Stimulated activated CD8-positive, alpha-beta memory T cell treated with anti-CD3 and anti-CD28 coated beads, Interleukin-15, amount 100 ng/mL, for 24 hours (primary cell): ENCODE data around the gene GRIN2C.

Source experiments
- DNase-seq: peaks from one replicate; pipeline ENCODE4 v3.0.0-alpha.2; 2020; ENCODE audit warnings: low read depth

GRIN2C gene

GRCh38 chr17:74821655-74822334 is 37.9 kb downstream of the GRIN2C start:
- DNase-seq, result no peak

DNA sequence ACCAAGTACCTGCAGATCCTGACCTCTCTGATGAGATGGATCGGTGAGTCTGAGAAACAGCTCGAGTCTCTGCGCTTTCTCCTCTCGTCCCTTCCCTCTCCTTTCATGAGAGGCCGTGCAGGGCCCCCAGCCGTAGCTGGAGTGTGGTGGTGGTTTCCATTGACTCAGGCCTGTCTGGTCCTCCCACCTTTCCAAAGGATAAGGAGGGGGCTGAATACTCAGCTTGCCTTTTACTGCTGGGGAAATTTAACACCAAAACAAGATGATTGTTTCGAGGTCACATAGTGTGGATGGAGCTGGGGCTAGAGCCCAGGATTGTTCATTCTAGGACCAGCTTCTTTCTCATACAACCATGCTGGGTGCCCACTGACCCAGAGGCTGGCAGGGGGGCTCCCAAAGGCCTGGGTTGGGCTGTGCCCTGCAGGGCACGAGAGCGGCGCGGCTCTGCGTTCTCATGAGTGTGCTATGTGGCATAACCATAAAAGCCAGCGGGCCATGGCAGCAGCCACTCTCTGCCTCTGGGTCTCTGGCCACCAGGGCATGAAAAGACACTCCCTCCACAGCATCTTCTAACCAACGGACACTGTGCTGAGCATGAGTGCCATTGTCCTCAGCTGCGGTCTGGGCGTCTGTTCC is 39.8 kb downstream of the GRIN2C start:
- no peak for DNase-seq

- no peak for DNase-seq
Measured at GRCh38 chr17:74818291-74818938, 41.3 kb downstream of the GRIN2C start.

DNA sequence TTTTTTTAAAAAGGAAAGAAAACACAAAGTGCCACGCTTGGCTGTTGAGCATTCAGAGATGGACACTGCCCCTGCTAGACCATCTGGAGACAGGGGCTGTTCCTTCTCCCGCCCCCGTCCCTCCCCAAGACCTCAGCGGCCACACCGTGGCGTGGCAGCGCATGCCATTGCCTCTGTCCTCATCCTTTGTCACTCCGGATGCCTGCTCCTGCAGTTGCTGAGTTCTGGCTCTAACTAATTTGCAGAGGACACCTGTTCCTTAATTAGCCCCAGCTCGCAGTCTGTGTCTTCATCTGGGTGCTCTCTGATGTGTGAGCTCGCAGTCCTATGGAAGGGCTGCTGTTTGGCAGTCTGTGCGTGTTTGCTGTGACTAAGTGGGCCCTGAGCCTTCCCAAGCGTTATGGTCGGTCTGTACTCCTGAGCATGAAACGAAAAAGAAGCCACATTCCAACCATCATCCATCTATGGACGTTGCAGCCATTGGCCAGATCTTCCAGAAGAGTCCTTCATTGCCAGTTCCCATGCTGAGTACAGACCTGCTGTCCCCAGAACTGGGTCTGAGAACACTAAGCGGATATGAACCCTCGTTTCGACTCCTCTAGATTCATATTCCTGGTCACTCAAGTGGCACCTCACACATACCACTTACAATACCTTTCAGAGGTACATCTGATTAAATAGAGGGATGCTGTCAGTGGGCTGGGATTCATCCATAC is 42.6 kb downstream of the GRIN2C start:
- no peak for DNase-seq

- no peak for DNase-seq
Measured at GRCh38 chr17:74815550-74816370, 43.9 kb downstream of the GRIN2C start.

DNA sequence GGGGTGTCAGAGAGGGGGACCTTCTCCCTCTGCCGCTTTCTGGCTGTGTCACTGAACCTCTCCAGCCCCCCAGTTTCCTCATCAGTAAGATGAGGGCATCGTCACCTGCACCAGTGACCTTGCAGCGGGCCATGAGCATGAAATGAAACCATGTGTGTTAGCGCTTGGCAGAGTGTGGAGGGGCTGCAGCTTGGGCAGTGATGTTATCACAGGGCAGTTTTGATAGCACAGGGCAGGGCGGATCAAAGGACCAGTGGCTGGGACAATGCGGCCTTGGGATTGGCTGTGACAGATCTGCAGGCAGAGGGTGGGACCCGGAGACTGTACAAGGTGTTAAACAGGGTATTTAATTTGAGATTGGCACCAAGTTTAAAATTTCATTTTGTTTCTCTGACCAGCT is 44.6 kb downstream of the GRIN2C start:
- DNase-seq, result no peak

DNA sequence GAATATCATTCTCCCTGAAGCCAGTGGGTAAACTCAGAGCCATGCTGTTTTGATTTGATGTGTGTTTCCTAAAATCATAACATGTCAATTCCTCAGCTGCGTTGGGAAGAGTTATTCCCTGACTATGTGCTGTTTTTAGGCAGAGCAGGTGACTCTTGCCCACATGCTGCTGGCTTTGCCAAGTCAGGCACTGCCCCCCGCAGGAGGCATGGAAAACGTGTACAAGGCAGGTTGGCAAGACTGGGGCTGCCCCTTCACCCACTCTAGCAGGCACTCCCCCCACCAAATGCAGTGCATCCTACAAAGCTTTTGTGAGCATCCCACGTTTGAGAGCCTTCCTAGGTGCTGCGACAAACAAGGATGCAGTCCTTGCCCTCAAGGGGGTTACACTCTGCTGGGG is 45.2 kb downstream of the GRIN2C start:
- DNase-seq, result no peak

- no peak for DNase-seq
Measured at GRCh38 chr17:74812109-74813009, 47.3 kb downstream of the GRIN2C start.

- no peak for DNase-seq
Measured at GRCh38 chr17:74810699-74811485, 48.8 kb downstream of the GRIN2C start.

DNA sequence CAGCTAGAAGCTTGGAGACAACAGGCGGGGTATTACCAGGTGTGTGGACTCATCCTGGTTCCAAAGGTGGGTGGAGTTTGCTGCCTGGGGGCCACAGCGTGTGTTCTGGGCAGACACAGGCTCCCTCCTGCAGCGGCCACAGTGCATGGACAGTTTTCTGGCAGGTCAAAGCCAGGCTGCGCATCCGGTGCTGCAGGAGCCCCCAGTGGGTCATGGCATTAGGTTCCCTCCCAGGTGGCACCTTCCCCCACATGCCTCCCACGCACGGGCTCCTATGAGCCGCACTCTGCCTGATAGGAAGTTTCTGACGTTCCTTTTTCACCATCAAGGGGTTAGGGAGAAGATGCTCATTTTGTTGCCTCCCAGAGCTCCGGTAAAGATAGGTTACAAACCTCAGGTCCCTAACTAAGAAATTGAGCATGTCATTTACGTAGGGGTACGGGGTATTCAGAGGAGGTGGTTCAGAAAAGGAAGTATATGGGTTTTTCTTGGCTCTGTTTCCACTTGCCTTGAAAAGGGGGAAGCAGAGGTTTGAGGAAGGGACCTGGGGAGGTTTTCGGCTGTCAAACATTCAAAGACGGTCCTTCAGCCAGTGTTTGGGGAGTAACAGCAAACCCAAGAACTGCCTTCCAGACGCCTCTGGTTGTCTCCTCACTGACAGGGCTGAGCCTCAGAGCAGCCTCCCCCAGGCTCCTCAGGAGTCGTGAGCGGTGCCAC is 50.8 kb downstream of the GRIN2C start:
- no peak for DNase-seq

DNA sequence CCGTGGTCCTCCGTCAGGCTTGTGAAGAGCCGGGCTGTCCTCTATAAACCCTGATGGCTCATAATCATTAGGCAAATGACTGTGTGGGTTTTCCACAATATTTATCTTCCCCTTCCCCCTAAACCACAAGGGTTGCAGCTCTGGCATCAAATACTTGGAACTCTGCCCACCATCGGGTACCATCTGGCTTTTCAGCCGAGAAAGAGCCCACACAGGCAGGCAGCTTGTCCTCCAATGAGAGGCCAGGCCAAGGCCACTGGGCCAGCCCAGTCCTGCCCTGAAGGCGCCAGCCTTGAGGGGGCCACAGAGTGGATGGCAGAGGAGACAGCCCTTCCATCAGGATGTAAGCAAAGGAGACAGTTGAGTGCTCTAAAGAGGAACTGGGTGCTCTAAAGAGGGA is 51.8 kb downstream of the GRIN2C start:
- DNase-seq, result no peak

- DNase-seq, result no peak
Measured at GRCh38 chr17:74807441-74807840, 52.2 kb downstream of the GRIN2C start.

DNA sequence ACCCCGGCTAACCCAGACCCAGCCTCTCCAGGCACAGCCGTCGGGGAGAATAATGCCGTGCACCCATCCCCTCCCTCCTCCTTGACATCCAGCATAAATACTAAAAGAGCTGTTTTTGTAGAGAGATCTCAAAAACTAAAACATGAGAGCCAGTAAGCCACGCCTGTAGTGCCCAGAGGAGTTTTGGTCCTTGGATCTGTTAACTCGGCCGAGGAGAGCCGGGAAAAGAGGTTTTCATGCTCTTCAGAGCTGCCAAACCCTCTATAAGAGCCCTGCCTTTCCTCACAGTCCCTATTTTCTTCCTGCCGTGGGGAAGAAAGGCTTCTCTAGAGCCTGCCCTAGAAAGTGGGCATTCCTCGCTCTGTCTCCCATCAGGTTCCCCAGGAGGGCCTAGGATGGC is 53.4 kb downstream of the GRIN2C start:
- DNase-seq, result no peak

DNA sequence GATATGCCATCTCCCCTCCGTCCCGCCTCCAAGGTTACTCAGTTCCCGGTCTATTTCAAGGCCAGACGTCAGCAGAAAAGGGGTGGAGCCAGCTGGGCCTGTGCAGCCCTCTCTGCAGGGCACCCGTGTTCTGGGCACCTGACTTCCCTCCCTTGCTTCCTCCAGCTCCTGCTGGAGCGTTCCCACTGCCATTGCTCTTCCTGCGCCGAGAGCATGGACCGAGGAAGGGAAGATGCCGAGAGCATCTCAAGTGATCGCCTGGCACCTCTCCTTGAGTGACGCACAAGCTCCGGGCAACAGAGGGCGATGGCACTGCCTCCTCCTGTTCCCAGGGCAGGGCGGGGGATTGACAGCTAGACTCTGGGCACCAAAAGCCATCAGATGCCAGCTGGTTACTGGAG is 54.1 kb downstream of the GRIN2C start:
- no peak for DNase-seq

DNA sequence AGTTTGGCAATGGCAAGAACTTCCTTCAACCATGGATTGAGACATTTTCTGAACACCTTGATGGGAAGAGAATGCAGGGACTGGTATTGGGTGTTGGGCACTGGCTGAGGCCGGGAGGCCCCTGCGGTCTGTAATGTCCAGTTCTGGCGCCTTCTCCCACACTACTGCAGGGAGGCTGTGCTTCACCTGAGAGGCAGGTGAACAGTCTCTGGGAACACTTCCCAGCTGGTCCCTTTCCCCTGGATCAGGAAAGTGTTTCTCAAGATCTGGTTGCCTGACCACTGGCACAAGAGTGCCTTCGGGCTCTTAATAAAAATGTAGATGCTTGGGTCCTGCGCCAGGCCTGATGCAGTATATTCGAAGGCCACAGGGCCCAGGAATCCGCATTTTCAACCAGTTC is 55.0 kb downstream of the GRIN2C start:
- no peak for DNase-seq

DNA sequence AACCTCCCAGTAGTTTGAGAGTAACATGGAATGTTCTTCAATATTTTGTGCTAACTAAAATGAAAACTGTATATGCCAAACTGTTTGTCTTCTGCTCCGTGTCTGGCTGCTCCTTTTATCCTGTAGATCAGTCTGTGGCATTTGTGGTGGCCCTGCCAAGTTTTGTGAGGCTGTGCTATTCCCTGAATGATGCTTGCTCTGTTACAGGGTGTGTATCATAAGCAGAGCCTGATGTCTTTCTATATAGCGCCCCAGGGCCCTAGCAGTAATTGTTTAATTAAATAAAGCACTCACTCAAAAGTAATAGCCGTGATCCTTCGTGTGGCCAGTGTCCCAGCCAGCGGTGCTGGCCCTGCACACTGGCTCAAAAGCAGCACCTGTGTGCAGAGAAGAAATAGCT is 55.7 kb downstream of the GRIN2C start:
- DNase-seq, result no peak

GRCh38 chr17:74803388-74803930 is 56.2 kb downstream of the GRIN2C start:
- no peak for DNase-seq

- no peak for DNase-seq
Measured at GRCh38 chr17:74801896-74802295, 57.8 kb downstream of the GRIN2C start.

- DNase-seq, result no peak
Measured at GRCh38 chr17:74800531-74800930, 59.2 kb downstream of the GRIN2C start.
